SK-N-MC (cell line): Measurements from ENCODE around the gene CLIP2.

Experiments used
- EZH2 ChIP-seq: fragments of 200-600 bp; sonication (generic); IDR thresholded peaks from one replicate; pipeline ENCODE4 v1.6.1; 2017; ENCODE audit warnings: antibody characterized with exemption
- FOXP2 ChIP-seq: optimal IDR thresholded peaks from 2 replicates; pipeline ENCODE3; 2011; ENCODE audit warnings: mild to moderate bottlenecking, moderate library complexity; ENCODE audit not compliant: insufficient read depth; ENCODE audit errors: extremely low read length, control extremely low read depth
- POLR2AphosphoS5 ChIP-seq: IDR thresholded peaks from 2 replicates; pipeline ENCODE4 v1.6.1; 2012; ENCODE audit warnings: mild to moderate bottlenecking, low read depth, low read length, borderline replicate concordance

DNA sequence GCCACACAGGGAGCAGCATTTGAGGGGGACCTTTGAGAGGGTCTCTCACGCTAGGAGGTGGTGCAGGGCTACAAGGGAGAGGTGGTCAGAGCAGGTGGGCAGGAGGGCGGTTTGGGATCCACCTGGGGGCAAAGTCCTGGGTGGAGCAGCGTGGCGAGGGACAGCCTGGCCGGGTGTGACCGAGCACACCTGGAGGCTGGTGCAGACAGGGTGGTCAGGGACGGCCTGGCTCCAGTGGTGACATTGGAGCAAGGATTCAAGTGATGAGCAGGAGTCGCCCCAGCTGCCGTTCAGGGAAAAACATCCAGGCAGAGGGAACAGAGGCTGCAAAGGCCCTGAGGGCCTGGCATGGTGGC lies 36.0 kb downstream of the CLIP2 start:
- no peak for TF ChIP-seq EZH2
- no peak for TF ChIP-seq POLR2AphosphoS5
- TF ChIP-seq FOXP2, result no peak
